ENCODE results near the gene PDE8A.
"Not testable (repeated sequence)": the region's sequence is repeated elsewhere in the genome, so short reads cannot be mapped to it uniquely, and the experiment has no call there.

Gene PDE8A

GRCh38 chr15:84961707-84962106, 19.9 kb upstream of the PDE8A start:
- DNase-seq (ENCODE audit: low spot score): no peak

GRCh38 chr15:84962955-84963354, 18.7 kb upstream of the PDE8A start:
- DNase-seq (ENCODE audit: low spot score): no peak

GRCh38 chr15:84967380-84967779, 14.3 kb upstream of the PDE8A start:
- no peak for DNase-seq (ENCODE audit: low spot score)

- DNase-seq (ENCODE audit: low spot score): no peak
These were observed 13.4 kb upstream of the PDE8A start for GRCh38 chr15:84968301-84968700.

GRCh38 chr15:84969257-84969656, 12.4 kb upstream of the PDE8A start:
- DNase-seq (ENCODE audit: low spot score): no peak

GRCh38 chr15:84970843-84971242, 10.8 kb upstream of the PDE8A start:
- DNase-seq (ENCODE audit: low spot score): no peak

- DNase-seq (ENCODE audit: low spot score): peak; percentile 78
These were observed 7.9 kb upstream of the PDE8A start for GRCh38 chr15:84973492-84974460.

- DNase-seq (ENCODE audit: low spot score): no peak
These were observed 5.7 kb upstream of the PDE8A start for GRCh38 chr15:84975871-84976351.

- no peak for DNase-seq (ENCODE audit: low spot score)
These were observed 4.8 kb upstream of the PDE8A start for GRCh38 chr15:84976746-84977345.

GRCh38 chr15:84979651-84980050, 2.0 kb upstream of the PDE8A start:
- DNase-seq (ENCODE audit: low spot score): no peak

- DNase-seq (ENCODE audit: low spot score): peak; percentile 82
These were observed 1.2 kb upstream of the PDE8A start for GRCh38 chr15:84980196-84981053.

- DNase-seq (ENCODE audit: low spot score): peak; percentile 94
These were observed 474 bp upstream of the PDE8A start for GRCh38 chr15:84981054-84981710.

GRCh38 chr15:84982301-84982920, 755 bp downstream of the PDE8A start:
- DNase-seq (ENCODE audit: low spot score): no peak

- no peak for DNase-seq (ENCODE audit: low spot score)
These were observed 1.6 kb downstream of the PDE8A start for GRCh38 chr15:84983294-84983693.

GRCh38 chr15:84983711-84984110, 2.1 kb downstream of the PDE8A start:
- no peak for DNase-seq (ENCODE audit: low spot score)

- DNase-seq (ENCODE audit: low spot score): no peak
These were observed 3.5 kb downstream of the PDE8A start for GRCh38 chr15:84985158-84985557.

- not testable (repeated sequence) for DNase-seq (ENCODE audit: low spot score)
These were observed 5.7 kb downstream of the PDE8A start for GRCh38 chr15:84987351-84987750.

GRCh38 chr15:84987949-84988624, 6.4 kb downstream of the PDE8A start:
- DNase-seq (ENCODE audit: low spot score): no peak

- no peak for DNase-seq (ENCODE audit: low spot score)
These were observed 7.4 kb downstream of the PDE8A start for GRCh38 chr15:84988909-84989644.

GRCh38 chr15:84990507-84990906, 8.9 kb downstream of the PDE8A start:
- DNase-seq (ENCODE audit: low spot score): no peak
